Mucosa of descending colon (tissue), 3 donors: ENCODE results near the gene TNNT2. TPM values are rescaled to one million over a fixed set of nuclear protein-coding genes. Genes with fewer than 3 reads are reported as not detected.

Experiments
- ATAC-seq: fragments of 200-7000 bp; cut with Tn5 transposase; one replicate; pipeline ENCODE4 v1.9.1; 2020; ENCODE audit warnings: mild to moderate bottlenecking, moderate library complexity
- DNase-seq, 3 donors: peaks; one replicate each; pipeline ENCODE4 v3.0.0-alpha.2; 2020
- H3K36me3 ChIP-seq: fragments of 200-600 bp; one replicate; pipeline ENCODE4 v1.8.0; 2021; ENCODE audit warnings: low read depth, mild to moderate bottlenecking
- H3K4me1 ChIP-seq: fragments of 200-600 bp; one replicate; pipeline ENCODE4 v1.8.0; 2021; ENCODE audit warnings: low read depth, mild to moderate bottlenecking
- H3K4me3 ChIP-seq: fragments of 200-600 bp; one replicate; pipeline ENCODE4 v1.8.0; 2021; ENCODE audit warnings: mild to moderate bottlenecking
- H3K9me3 ChIP-seq: fragments of 200-600 bp; one replicate; pipeline ENCODE4 v1.8.0; 2021; ENCODE audit warnings: mild to moderate bottlenecking
- intact Hi-C, 2 donors: fragments of 100-400 bp; cut with DNase I in 1 of 2; cut with micrococcal nuclease in 1 of 2; formaldehyde crosslinking; loops; one replicate each; pipeline versions ENCODE4 v1.11.0 to v1.11.1; 2022; cut with DNase I, micrococcal nuclease
- total RNA-seq, 3 donors: library from RNA; stranded (reverse); fragmentation: NEBNext Ultra II Directional in 2 of 3; extraction: Animal tissue kit (Norgen Biotek cat#: 25700) in 2 of 3; gene quantifications; one replicate each; pipeline versions ENCODE4 v1.2.1 to v1.2.4, GENCODE V29; 2021 to 2023
- TF ChIP-seq, protein P1 (sequence below): fragments of 200-600 bp; IDR thresholded peaks from one replicate; pipeline ENCODE4 v1.8.0; 2022; ENCODE audit warnings: antibody characterized with exemption, mild to moderate bottlenecking
- donor health status: DM: no; HTN: no; CAD: no; lungs with moderate emphysema.
- donor health status: DM: no; HTN: no; CAD: no.
- donor health status: DM: no; HTN: yes; CAD: no.

The TNNT2 gene
- total RNA-seq, 3 donors from 2014 or later: 0.28 to 4.0 (median 2.0) TPM

DNA sequence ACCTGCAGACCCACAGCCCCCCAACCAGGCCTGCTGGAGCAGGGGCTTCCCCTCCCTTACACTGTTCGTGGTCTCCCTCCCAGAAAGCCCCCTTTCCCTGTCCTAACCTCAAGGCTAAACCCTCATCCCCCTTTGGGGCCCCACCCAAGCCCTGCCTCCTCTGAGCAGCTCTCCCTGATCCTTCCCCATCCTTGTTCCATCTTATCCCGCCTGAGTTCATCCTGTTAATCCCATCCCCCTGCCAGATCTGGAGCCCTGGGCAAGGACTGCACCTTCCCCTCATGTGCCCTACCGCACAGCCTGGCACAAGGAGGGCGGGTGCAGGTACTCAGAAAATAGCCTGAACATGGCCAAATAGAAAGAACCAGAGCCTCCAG lies 6.9 kb upstream of the TNNT2 start:
- Histone ChIP-seq H3K4me3 (no peak overlapping the region), H3K9me3 (no peaks in the 10 kb centered on the region), H3K36me3 (no peaks in the 10 kb centered on the region), H3K4me1 (no peaks in the 10 kb centered on the region)
- TF ChIP-seq, protein P1, sequence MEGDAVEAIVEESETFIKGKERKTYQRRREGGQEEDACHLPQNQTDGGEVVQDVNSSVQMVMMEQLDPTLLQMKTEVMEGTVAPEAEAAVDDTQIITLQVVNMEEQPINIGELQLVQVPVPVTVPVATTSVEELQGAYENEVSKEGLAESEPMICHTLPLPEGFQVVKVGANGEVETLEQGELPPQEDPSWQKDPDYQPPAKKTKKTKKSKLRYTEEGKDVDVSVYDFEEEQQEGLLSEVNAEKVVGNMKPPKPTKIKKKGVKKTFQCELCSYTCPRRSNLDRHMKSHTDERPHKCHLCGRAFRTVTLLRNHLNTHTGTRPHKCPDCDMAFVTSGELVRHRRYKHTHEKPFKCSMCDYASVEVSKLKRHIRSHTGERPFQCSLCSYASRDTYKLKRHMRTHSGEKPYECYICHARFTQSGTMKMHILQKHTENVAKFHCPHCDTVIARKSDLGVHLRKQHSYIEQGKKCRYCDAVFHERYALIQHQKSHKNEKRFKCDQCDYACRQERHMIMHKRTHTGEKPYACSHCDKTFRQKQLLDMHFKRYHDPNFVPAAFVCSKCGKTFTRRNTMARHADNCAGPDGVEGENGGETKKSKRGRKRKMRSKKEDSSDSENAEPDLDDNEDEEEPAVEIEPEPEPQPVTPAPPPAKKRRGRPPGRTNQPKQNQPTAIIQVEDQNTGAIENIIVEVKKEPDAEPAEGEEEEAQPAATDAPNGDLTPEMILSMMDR: no peak
- intact Hi-C loops: no loop called here
- DNase-seq (no peak), ATAC-seq (no peak)

DNA sequence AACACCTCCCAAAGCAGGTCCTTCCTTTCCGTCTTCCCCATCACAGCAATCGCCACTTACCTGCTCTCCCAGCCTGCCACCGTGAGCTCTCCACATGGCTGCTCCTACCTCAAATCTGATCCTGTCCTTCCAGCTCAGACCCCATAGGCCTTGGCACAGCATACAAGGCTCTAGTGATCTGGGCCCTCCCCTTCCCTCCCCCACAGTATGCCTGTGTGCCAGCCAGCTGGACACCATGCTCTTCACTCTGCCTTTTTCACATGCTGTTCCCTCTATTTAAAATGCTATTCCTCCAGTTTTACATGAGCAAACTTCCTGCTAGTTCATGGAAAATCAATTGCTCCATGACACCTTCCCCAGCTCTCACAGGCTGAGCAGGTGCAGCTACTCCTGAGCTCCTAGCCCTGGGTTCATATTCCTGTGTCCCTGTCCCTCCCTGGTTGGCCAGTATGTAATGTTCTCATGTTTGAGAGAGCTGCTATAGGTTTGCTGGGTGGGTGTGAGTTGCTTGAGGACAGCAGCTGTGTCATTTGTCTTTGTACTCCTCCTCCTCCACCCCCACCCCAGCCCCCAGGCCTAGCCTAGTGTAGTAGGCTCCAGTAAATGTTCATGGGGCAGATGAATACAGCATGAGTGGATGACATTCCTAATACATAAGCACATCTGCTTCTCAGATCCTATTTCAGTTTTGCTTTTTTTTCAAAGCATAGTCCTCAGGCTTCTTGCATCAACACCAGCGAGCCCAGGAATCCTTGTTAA lies 6.3 kb upstream of the TNNT2 start:
- Histone ChIP-seq H3K9me3 (no peaks in the 10 kb centered on the region), H3K4me1 (no peaks in the 10 kb centered on the region), H3K36me3 (no peaks in the 10 kb centered on the region), H3K4me3 (no peak overlapping the region)
- intact Hi-C loops: no loop called here
- TF ChIP-seq, protein P1: no peak
- no peak for ATAC-seq
- DNase-seq: no peak

DNA sequence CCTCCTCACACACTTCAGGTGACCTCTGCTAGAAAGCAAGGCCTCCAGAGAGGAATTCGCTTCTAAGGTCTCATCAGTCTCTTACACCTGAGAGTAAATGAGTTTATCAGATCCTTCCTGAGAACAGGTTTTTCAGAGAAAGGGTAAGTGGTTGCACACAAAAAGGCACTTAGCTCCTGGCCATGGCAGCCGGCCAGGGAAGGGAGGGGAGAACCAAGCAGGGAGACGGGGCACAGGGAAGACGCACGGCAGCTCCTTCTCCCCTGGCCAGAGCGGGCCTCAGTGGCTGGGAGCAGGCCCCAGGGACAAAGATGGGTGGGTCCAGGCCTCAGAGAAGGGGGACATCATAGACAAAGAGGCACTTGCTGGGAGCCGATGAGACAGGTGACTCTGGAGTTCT lies 3.6 kb upstream of the TNNT2 start:
- DNase-seq (peak in 1 of 3 donors; percentile 40), ATAC-seq (no peak)
- H3K9me3 ChIP-seq: no peaks in the 10 kb centered on the region
- H3K4me1 ChIP-seq: no peaks in the 10 kb centered on the region
- H3K4me3 ChIP-seq: no peak overlapping the region
- no peaks in the 10 kb centered on the region for H3K36me3 ChIP-seq
- intact Hi-C loops: no loop called here
- TF ChIP-seq, protein P1: no peak

- Histone ChIP-seq H3K4me1 (no peaks in the 10 kb centered on the region), H3K4me3 (no peak overlapping the region), H3K9me3 (no peaks in the 10 kb centered on the region), H3K36me3 (no peaks in the 10 kb centered on the region)
- ATAC-seq (peak; percentile 39), DNase-seq (peak in 2 of 3 donors; percentile 24 to 36)
- intact Hi-C loops: no loop called here
- TF ChIP-seq, protein P1: no peak
Observed at GRCh38 chr1:201379733-201380242, 2.3 kb upstream of the TNNT2 start.

DNA sequence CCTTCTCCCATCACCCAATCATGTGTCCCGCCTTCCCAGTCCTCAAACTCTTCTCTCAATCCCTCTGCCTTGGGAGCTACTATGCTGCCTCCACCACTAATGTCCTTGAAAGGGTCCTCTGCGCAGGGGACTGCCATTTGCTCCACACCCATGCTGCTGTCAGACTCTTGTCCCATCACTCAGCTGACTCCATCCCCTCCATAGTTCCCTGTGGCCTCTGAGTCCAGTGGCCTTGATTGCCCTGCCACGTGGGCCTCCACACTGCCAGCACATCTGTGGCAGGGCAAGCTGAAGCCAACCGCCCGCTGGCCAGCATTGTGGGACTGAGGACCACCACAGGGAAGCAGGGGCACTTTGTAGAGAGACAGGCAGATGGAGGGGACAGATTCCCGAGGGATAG lies 1.3 kb upstream of the TNNT2 start:
- H3K36me3 ChIP-seq: no peaks in the 10 kb centered on the region
- intact Hi-C loops: no loop called here
- TF ChIP-seq, protein P1: no peak
- peak; percentile 3 for ATAC-seq
- DNase-seq: no peak
- H3K4me3 ChIP-seq: no peak overlapping the region
- H3K9me3 ChIP-seq: no peaks in the 10 kb centered on the region
- no peaks in the 10 kb centered on the region for H3K4me1 ChIP-seq
